GM12875 (cell line): Measurements from ENCODE around the gene DCLRE1B.

Experiments
- H3K4me3 ChIP-seq: one replicate; pipeline ENCODE4 v1.5.1; 2011; ENCODE audit warnings: low read depth, low read length, control low read depth
- TF ChIP-seq, protein P1 (sequence below): IDR thresholded peaks from 2 replicates; pipeline ENCODE4 v1.5.1; 2011; ENCODE audit warnings: low read depth, mild to moderate bottlenecking, control low read depth, inconsistent platforms, low read length, moderate library complexity, borderline replicate concordance; ENCODE audit not compliant: insufficient read depth

Gene DCLRE1B

DNA sequence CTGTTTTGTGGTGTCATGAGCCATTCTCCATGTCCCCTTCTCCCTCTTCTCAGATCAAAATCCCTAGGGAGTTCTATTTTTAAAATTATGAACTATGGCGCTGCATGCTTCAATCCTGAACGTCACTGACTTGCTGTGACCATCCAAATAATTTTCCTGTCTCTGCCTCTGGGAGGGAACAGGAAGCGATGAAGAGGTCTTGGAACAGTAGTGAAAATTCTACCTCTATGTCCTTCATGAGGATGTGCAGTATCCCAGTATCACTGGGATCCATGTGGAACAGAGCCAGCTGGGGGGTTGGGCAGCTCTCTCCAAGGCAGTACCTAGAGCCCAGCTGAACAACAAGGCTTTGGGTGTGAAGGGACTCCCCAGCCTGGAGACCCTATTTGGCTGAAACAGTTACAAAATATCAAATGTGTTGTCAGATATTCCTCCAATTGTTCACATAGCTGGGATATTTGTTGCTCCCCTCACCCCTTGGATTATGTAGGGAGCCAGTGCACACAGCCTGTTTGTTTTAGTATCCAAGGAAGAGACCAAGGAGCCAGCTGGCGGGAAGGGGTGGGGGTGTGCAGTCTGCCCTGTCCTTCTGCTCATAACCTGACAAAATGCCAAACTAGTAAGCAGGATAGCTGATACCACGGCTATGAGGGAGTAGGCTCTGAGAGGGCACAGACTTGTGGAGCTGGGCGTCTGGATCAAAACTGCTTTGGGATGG, 7.6 kb downstream of the DCLRE1B start:
- TF ChIP-seq, protein P1, sequence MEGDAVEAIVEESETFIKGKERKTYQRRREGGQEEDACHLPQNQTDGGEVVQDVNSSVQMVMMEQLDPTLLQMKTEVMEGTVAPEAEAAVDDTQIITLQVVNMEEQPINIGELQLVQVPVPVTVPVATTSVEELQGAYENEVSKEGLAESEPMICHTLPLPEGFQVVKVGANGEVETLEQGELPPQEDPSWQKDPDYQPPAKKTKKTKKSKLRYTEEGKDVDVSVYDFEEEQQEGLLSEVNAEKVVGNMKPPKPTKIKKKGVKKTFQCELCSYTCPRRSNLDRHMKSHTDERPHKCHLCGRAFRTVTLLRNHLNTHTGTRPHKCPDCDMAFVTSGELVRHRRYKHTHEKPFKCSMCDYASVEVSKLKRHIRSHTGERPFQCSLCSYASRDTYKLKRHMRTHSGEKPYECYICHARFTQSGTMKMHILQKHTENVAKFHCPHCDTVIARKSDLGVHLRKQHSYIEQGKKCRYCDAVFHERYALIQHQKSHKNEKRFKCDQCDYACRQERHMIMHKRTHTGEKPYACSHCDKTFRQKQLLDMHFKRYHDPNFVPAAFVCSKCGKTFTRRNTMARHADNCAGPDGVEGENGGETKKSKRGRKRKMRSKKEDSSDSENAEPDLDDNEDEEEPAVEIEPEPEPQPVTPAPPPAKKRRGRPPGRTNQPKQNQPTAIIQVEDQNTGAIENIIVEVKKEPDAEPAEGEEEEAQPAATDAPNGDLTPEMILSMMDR = no peak
- no peak overlapping the region for H3K4me3 ChIP-seq

DNA sequence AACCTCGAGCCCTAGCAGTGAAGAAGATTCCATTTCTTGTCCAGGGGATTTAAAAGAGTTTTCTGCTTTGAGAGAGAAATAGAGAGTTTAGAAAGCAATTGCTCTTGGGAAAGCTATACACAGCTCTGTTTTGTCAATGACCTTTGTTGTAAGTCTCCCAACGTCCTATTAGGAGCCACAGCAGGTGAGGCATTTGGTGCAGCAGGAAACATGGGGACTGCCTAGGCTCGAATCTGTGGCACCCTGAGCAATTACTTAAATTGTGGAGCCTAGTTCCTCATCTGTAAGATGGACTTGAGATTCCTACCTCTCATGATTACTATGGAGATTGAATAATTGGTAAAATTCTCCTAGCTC, 8.2 kb downstream of the DCLRE1B start:
- no peak overlapping the region for H3K4me3 ChIP-seq
- TF ChIP-seq, protein P1 = no peak

DNA sequence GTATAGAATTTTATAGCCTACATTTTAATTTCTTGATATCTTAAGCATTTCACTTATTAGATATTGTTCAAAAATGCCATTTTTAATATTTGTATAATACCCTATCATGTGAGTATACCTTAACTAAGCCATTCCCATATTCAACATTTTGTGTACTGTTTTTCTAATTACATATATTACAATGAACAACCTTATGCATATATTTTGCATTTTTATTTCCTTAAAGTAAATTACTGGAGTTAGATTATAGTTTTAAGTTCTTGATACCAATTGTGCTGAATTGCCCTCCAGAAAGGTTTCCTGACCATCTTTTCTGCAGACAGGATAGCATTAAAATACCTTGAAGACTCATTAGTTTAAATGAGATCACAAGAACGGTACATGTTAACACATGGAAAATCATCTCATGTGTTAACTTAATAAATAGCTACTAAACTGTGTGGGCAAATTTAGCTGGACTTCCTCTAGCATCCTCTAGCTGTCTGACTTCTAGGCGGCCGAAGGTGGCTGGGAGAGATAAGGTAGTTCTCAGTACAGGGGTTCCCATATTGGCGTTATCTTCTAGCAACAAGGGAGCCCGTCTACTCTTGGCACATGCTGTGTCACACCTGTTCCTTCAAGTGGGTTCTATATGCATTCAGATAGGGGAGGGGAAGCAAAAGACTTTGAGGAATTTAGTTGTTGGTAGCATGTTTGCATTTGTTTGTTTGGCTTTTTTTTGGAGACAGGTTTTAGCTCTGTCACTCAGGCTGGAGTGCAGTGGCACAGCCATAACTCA, 8.9 kb downstream of the DCLRE1B start:
- TF ChIP-seq, protein P1 = no peak
- H3K4me3 ChIP-seq = no peak overlapping the region

DNA sequence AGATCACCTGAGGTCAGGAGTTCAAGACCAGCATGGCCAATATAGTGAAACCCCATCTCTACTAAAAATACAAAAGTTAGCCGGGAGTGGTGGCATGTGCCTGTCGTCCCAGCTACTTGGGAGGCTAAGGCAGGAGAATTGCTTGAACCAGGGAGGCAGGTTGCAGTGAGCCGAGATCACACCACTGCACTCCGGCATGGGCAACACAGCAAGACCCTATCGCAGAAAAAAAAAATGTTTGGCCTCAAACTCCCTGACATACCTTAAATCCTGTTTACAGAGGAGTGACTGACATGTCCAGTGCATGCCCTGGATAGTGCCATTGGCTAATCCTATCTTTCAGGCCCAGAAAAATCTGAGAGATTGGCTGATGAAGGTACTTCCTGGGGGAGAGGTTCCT, 11.8 kb downstream of the DCLRE1B start:
- no peak overlapping the region for H3K4me3 ChIP-seq
- TF ChIP-seq, protein P1 = no peak

DNA sequence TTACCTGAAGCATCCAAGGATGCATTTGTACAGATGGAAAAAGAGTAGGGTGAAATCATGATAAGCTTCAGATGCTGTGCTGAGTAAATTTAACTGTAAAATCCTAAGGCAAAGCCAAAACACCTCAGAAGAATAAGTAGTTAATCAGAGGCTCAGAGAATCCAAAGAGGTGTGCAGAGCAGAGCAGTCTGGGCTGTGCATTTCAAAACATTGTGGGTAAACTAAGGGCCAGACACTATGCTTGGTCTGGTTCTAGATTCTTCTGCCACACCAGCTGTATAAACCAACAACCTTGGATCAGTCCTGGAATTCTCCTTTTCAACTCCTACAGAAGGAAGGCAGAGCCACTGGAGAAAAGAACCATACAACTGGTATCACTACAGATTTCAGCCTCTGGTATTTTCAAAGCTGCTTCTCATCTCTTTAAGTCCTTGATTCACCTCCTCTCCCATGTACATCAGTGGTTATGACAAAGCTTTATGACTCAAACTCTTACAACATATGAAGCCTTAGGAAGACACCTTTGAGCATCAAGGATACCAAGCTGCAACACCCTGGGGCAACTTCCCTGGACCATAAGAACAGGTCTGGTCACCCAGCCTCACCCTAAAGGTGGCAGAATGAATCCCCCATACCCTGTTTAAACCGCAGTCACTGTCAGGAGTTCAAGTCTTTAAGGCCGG, 12.4 kb downstream of the DCLRE1B start:
- H3K4me3 ChIP-seq = no peak overlapping the region
- TF ChIP-seq, protein P1 = no peak

DNA sequence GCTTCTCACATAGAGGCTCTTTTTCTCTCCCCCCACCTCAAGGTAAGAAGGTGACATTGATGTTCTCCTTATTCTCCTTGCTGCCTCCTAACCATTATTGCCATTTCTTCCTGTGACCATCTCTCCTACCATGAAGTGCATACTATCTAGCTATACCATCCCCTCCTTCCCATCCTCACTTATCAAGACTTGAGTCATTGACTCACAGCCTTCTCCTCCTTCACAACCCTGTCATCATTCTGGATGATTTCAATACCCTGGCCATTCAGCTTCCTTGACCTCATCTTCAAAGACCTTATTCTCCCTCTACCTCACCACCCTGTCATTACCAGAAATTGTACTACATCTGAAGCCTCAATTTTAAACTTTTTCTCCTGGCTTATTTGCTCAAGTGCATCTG, 13.1 kb downstream of the DCLRE1B start:
- TF ChIP-seq, protein P1 = no peak
- no peak overlapping the region for H3K4me3 ChIP-seq
